ENCODE measurements around the gene SLC13A1.

SLC13A1 gene

GRCh38 chr7:123216825-123217224 lies 17.1 kb upstream of the SLC13A1 start:
- no peak for DNase-seq (ENCODE audit: extremely low read depth, insufficient read length)
- no peaks in the 10 kb centered on the region for H3K36me3 ChIP-seq (ENCODE audit: control insufficient read depth, insufficient read depth, low read length)
- H3K27me3 ChIP-seq (replicated peaks; ENCODE audit: control insufficient read depth, insufficient read depth, low read length): no peaks in the 10 kb centered on the region
- H3K4me3 ChIP-seq (replicated peaks; ENCODE audit: low read depth, low read length): no peak overlapping the region
- TF ChIP-seq CTCF (IDR thresholded peaks at IDR 0.05; ENCODE audit: insufficient read depth, low read length, poor library complexity, severe bottlenecking): no peak

- no peak overlapping the region for H3K4me3 ChIP-seq (replicated peaks; ENCODE audit: low read depth, low read length)
- no peak for DNase-seq (ENCODE audit: extremely low read depth, insufficient read length)
- no peaks in the 10 kb centered on the region for H3K36me3 ChIP-seq (ENCODE audit: control insufficient read depth, insufficient read depth, low read length)
- no peak for TF ChIP-seq CTCF (IDR thresholded peaks at IDR 0.05; ENCODE audit: insufficient read depth, low read length, poor library complexity, severe bottlenecking)
- no peaks in the 10 kb centered on the region for H3K27me3 ChIP-seq (replicated peaks; ENCODE audit: control insufficient read depth, insufficient read depth, low read length)
These were observed 15.6 kb upstream of the SLC13A1 start for GRCh38 chr7:123215350-123215749.

- Histone ChIP-seq H3K27me3 (replicated peaks; ENCODE audit: control insufficient read depth, insufficient read depth, low read length) (no peaks in the 10 kb centered on the region), H3K36me3 (ENCODE audit: control insufficient read depth, insufficient read depth, low read length) (no peaks in the 10 kb centered on the region), H3K4me3 (replicated peaks; ENCODE audit: low read depth, low read length) (no peak overlapping the region)
- no peak for TF ChIP-seq CTCF (IDR thresholded peaks at IDR 0.05; ENCODE audit: insufficient read depth, low read length, poor library complexity, severe bottlenecking)
- DNase-seq (ENCODE audit: extremely low read depth, insufficient read length): no peak
These were observed 11.8 kb upstream of the SLC13A1 start for GRCh38 chr7:123211545-123211944.

- Histone ChIP-seq H3K27me3 (replicated peaks; ENCODE audit: control insufficient read depth, insufficient read depth, low read length) (no peaks in the 10 kb centered on the region), H3K36me3 (ENCODE audit: control insufficient read depth, insufficient read depth, low read length) (no peaks in the 10 kb centered on the region), H3K4me3 (replicated peaks; ENCODE audit: low read depth, low read length) (no peak overlapping the region)
- DNase-seq (ENCODE audit: extremely low read depth, insufficient read length): no peak
- no peak for TF ChIP-seq CTCF (IDR thresholded peaks at IDR 0.05; ENCODE audit: insufficient read depth, low read length, poor library complexity, severe bottlenecking)
These were observed 11.2 kb upstream of the SLC13A1 start for GRCh38 chr7:123210986-123211385.

GRCh38 chr7:123209786-123210185 lies 10.0 kb upstream of the SLC13A1 start:
- DNase-seq (ENCODE audit: extremely low read depth, insufficient read length): no peak
- no peak overlapping the region for H3K4me3 ChIP-seq (replicated peaks; ENCODE audit: low read depth, low read length)
- TF ChIP-seq CTCF (IDR thresholded peaks at IDR 0.05; ENCODE audit: insufficient read depth, low read length, poor library complexity, severe bottlenecking): no peak
- H3K36me3 ChIP-seq (ENCODE audit: control insufficient read depth, insufficient read depth, low read length): no peaks in the 10 kb centered on the region
- H3K27me3 ChIP-seq (replicated peaks; ENCODE audit: control insufficient read depth, insufficient read depth, low read length): no peaks in the 10 kb centered on the region

GRCh38 chr7:123208793-123209192 lies 9.0 kb upstream of the SLC13A1 start:
- Histone ChIP-seq H3K27me3 (replicated peaks; ENCODE audit: control insufficient read depth, insufficient read depth, low read length) (no peaks in the 10 kb centered on the region), H3K36me3 (ENCODE audit: control insufficient read depth, insufficient read depth, low read length) (no peaks in the 10 kb centered on the region), H3K4me3 (replicated peaks; ENCODE audit: low read depth, low read length) (no peak overlapping the region)
- DNase-seq (ENCODE audit: extremely low read depth, insufficient read length): no peak
- TF ChIP-seq CTCF (IDR thresholded peaks at IDR 0.05; ENCODE audit: insufficient read depth, low read length, poor library complexity, severe bottlenecking): peak; percentile 50

Data from GM06990 (cell line).